GM19043 (cell line): Measurements from ENCODE around the gene GABRB2.

ENCODE experiments used
- ATAC-seq: cut with Tn5 transposase; IDR thresholded peaks from one replicate; pipeline ENCODE4 v1.9.1; 2021; ENCODE audit warnings: low read depth; ENCODE audit not compliant: unreplicated experiment

Gene GABRB2

DNA sequence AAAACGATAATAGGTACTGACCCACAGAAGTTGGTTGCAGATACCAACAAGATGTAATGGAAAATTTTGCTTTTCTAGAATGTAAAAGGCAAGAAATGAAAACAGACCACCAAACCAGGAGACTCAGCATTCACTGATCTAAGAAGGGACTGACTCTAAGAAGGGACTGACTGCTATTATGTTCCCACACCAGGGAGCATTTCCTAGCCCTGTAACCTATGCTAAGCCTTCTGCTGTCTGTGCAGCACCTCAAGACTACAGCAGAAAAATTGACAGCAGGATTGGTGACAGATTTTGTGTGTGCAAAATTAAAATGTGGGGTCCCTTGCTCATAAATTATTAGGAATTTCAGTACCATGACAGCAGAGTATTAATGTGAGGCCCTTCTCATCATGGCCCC lies 154.8 kb downstream of the GABRB2 start:
- no peak for ATAC-seq

DNA sequence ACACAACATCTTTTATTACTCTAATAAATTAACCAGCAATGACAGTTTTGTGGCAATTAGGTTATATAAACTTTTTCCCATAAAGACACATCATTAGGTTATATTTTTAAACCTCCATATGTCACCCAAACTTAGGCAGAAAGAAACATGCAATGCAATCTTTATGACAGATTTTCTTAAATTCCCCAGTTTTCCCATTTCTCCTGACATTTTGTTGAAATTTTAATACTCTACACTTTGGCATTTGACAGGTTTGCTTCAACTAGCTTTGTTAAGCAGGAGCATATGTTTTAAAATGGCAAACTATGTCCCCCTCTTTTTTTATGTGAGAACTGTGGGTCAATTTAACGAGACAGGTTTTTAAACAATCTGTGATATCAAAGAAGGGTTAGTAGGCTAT lies 155.5 kb downstream of the GABRB2 start:
- ATAC-seq, result no peak

DNA sequence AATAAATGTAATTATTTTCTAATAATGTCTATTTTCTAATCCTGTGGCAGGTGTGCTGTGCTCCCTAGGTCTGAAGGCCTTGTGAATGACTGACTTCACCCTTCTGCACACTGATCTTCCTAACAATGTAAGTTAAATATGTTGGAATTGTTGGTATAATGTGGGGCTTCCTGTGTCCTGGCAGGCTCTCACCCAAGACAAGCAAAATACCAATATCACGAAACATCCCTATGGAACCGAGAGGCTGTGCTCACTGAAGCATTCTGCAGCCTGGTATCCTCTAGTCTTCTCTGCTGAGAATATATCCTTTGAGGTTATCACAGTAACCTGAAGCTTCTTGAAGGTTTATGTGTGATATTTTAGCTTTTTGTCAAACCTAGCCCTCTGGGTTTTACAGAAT lies 159.4 kb downstream of the GABRB2 start:
- no peak for ATAC-seq

DNA sequence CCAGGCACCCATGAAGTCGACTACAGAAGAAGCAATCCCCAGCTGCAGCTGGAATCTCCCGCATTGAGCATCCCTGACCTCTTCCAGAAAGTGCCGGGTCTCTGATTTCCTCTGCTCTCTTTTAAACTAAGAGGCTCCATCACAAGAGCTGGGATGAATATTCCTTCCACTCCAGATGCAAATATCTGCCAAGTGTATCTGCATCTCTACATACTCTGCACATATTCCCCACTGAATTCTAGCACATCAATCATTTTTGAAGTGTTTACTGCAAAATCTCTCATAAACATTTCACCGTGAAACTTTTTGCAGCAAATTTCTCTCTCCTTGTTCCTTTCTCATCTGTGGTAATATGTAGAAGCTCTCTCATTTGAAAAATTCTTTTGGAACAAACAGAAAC lies 161.5 kb downstream of the GABRB2 start:
- no peak for ATAC-seq

DNA sequence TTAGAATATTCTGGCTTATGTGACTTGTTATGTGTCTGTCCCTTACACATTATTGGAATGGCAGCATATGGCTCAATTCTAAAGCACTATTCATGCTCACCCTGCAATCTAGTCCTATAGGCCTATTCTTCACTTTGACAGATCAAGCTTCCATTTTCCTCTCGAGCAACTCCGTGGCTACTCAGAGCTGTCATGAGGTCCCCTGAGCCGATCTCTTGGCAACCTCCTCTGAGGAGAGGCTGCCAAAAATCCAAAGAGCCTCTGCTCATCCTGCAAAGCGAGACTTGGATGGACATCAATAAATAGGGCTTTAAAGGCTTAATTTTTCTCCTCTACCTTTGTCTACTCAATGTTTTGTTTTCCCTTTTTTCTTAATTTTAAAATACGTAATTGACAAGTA lies 163.8 kb downstream of the GABRB2 start:
- no peak for ATAC-seq

DNA sequence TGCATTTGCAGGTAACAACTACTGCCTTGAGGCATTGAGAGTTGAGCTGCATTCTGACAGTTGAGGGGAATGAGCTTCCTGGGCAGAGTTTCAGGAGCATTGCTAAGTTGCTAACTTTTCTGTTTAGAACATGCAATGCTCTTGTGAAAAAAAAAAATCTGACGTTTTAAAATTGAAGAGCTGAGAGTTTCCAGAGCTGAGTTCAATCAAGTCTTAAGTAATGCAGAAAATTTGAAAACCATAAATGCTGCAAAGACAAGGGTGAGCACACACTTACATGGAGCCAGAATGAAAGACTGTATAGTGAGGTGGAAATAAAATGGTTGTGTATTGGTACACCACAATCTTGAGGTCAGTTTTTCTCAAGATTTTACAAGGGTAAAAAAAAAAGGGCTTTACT lies 166.0 kb downstream of the GABRB2 start:
- no peak for ATAC-seq

DNA sequence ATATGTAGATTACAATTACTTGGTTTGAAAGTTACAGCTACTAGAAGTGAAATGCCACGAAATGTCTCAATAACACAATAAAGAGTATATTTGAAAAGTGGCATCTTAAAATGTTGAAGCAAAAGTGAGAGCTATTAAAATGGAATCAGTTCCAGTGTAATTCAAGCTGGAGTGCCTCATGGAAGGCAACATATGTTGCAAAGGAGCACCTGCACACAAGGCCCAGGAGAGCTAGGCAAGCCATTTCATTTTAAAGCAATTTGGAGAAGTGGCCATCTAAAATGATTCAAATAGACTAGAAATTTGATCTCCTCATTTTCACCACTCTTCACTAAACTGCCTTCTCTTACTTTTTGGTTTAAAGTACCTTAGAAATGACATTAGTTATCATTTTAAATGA lies 167.8 kb downstream of the GABRB2 start:
- ATAC-seq, result no peak

DNA sequence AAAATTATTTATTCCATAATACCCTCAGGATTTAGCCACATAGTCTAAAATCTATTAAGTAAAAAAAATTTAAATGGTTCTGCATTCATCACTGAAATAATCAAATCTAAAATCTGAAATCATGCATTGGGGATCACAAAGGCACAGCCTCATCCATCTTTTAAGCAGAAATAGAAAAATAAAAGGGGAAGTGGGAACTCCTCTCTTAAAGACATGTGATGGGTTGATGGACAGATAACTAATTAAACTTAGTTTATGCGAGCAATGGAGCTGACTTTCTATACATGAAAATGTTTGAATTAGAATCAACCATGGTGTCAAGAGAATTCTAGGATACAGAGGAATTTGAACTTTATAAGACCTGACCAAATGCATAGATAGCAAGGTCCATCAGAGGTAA lies 170.5 kb downstream of the GABRB2 start:
- no peak for ATAC-seq

DNA sequence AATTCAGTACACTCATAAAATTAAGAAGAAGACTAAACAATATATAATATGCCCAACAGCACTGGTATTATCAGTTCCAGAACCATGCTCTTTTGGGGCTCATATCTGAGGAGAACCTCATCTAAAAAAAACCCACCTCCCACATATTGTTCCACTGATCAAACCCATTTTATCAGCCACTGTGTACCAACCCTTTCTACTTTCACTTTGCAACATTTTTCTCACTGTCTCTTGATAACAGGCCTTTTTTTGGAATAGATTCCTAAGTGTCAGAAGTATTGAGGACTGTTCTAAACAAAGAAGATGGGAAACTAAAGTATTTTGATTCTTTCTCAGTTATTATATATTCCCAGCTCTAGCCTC lies 173.2 kb downstream of the GABRB2 start:
- ATAC-seq, result no peak

DNA sequence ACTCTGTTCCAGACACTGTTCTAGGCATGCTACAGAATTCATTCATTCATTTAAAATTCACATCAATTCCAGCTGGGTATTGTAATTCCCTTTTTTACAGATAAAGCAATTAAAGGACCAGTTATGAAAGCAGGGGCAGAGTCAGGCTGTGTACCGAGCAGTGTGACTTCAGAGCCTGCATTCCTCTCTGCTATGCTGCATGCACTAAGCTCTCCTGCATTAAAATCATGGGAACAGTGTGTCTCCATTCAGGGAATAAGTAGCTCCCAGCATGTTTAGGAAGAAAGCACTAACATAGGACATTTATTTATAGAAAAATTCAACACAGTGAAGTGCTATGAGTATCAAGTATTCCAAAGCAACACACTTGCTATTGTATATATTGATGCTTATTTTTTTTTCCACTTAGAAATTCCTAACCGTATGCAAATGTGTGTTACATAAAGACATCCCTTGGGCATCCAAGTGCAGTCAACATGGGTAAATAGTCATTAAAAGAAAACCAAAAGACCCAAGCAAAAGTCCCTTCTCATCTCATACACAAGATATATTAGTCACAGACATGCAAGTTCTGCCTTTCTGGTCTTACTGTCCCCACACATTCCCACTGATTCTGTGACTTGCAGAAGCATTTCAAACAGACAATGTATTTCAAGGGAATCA lies 173.7 kb downstream of the GABRB2 start:
- ATAC-seq, result peak; percentile 44

DNA sequence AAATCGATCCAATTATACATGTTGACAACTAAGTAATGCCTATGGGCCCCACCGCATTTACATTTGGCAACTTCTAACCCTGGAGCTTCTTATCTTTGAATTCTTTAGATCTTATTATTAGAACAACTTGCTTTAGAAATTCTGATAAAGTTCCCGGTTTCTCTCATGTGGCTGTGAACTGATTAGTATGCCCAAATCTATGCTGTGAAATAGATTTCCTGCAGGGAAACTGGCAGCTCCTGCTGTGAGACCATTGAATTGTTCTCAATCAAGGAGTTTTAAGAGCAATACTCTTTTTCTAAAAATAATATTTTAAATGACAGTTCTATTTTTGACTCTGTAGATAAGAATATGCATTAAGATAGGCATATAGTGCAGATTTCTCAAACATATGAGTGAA lies 177.5 kb downstream of the GABRB2 start:
- ATAC-seq, result no peak

DNA sequence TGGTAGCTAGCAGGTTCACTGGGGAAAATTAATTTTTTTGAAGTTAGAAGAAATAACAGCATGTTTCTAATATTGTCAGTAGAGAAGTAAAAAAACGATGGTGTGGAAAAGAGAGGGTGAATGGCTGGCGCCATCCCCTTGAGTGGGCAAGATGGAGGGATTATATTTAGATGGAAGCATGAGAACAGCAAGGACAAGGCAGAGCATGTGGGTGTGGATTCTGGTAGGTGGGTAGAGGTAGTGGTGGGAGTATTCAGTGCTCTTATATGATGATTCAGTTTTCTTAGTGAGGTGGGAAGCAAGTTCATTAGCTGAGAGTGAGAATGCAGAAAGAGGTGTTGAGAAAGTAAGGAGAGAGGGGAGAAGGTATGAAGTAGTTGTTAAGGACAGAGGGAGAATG lies 188.1 kb downstream of the GABRB2 start:
- ATAC-seq, result no peak

DNA sequence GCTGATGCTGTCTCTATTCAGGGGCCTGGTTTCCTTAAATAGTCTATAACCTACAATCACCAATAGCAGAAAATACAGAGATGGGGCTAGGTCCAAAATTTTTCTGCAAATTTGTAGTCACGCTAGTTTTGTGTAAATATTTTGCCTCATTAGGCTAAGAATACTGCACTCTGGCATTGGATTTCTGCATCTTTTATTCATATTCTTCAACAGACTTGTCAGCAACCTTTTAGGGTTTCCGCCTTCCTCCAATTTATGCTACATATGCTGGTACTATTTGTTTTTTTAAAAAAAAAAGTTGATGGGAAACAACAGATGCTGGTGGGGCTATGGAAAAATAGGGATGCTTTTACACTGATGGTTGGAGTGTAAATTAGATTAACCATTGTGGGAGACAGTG lies 202.3 kb downstream of the GABRB2 start:
- ATAC-seq, result no peak

DNA sequence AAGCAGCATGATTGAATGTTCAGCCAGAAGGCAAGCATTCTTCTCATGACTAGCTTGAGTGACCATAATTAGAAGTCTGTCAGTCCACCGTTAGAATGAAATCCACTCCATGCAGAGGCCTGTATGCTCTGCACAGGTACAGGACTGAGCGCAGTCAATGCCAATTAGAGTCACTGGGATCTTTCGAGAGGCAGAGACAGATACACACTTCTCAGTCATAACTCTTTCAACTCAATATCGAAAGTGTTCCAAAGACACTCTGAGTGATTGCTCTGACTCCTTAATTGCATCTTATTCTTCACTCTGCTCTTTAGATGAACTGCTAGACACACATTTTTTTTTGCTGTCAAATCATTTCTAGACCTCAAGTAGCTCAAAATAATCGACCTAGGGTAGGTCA lies 203.6 kb downstream of the GABRB2 start:
- ATAC-seq, result no peak

DNA sequence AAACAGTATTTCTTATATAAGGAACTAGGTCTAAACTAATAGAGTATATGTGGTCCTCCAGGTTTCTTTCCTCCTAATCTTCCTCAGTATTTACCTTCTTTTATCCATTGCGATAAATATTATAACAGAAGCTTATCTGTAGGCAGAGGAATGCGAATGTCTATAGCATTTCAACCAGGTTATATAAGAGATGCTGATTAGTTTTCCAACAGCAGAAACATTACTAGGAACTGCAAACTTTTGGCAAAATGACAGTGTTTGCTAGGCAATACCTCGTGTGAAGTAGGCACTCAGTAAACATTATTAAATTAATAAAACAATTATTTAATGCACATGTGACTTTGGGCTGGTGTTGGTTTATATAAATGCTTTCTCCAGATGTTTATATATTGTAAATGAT lies 206.5 kb downstream of the GABRB2 start:
- no peak for ATAC-seq

DNA sequence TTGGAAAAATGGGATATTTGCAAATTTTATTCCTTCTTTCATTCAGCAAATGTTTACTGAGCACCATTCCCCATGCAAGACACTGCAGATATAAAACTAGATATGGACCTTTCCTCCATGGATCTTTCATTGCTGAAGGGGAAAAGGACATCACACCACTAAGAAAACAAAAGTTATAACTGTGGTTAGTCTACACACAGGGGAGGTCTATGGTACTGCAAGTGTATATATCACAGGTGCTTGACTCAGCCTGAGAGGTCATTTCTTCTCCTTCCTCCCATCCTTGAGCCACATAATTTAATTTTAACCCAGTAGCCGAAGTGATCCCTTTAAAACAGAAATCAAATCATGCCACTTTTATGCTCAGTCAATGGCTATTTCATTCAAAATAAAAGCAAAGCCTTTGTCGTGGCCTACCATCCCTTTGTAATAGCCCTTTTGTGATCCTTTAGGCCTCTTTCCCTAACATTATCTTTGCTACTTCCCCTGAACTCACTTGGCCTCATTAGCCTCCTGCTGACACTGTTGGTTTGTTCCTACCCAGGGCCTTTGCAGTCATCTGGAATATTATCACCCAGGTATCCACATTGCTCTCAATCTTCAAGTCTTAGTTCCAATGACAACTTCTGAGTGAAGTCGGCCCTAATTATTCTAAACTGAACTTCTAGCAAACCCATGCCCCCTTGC lies 213.2 kb downstream of the GABRB2 start:
- ATAC-seq, result no peak

DNA sequence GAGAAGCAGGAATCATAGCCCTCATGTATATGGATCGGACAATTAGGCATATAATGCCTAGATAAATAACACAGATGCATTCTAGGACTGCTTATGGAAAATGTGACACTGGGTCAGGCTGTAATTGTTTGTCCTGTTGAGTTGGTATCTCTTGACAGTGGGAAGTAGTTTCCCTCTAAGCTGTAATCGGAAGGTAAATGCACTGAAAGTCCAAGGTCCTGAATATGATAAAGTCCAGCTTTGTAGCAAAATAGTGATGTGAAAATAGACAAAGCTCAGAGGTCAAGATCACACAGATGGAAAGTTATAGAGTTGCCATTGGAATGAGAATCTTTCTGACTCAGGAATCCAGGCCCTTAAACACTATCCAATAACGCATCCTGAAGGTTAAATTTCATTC lies 214.2 kb downstream of the GABRB2 start:
- ATAC-seq, result no peak

DNA sequence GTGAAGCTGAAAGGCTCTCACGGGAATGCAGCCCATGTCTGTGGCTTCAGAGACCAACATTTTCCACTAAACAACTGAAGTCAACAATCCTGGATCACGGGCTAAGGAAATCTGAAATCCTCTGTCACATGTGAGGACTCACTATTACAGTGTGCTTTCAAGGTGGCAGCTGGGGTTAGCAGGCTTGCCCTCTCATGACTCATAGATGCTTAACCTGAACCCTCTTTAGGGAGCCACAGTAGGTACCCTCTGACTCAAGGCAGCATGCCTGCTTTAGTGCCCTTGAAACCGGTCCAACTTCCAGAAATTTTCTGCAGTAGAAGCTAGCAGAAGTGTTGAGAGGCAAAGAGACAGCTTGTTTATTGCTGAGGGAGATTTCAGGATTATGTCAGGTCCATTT lies 232.5 kb downstream of the GABRB2 start:
- ATAC-seq, result no peak

DNA sequence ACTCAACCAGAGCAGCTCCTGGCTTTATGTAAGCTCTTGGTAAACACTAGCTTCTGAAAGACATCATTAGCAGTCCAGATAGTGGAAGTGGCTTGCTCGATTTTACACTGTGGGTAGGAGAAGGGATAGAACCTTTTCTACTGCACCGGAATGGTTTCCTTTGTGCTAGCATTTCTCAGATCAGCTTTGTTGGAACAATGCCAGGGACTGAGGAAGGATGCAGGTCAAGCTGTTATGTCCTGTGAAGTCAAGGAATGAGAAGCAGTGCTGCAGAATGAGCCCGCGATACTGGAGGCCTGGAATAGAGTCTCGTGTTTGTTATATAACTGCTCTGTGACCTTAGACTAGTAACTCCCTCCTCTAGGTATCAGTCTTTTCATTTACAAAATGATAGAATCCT lies 233.6 kb downstream of the GABRB2 start:
- ATAC-seq, result no peak

DNA sequence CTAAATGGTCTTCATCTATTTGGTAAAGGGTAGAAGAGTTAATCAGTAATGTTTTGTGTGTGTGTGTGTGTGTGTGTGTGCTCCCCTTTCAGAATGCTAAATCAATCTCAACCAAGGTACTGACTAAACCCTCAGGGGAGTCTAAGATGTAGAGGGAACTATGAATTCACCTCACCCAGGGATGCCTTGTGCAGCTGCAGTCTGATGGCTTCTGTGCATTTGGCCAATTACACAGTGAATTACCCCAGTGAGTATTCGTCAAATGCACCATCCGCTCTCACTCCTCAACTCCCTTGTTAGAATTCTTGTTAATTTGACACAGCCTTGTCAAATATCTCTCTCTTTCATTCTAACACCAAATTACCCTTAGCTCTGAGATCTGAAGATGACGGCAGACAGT lies 234.6 kb downstream of the GABRB2 start:
- ATAC-seq, result peak; percentile 50

DNA sequence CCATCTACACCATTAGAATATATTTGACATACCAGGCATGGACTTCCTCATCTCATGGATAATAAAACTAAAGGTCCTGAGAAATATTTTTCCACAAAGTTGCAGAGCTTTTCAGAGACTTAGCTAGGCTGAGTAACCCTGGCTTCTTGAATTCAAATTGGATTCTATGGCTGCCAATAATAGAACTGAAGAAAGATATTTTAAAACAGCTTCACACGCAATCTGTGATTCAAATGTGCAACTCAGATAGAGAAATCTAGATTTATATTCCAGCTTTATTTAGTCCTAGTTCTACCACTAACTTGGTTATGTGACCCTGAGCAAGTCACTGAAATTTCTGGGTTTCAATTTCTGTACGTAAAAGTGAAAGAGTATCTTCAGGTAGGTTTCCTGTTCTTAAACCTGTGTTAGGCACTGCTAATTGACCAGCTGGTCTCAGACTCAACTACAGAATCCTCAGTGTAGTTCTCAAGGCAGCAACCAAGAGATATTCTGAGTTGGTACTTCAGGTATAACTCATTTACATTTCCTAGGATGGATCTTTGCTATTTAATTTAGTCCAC lies 235.3 kb downstream of the GABRB2 start:
- peak; percentile 72 for ATAC-seq

DNA sequence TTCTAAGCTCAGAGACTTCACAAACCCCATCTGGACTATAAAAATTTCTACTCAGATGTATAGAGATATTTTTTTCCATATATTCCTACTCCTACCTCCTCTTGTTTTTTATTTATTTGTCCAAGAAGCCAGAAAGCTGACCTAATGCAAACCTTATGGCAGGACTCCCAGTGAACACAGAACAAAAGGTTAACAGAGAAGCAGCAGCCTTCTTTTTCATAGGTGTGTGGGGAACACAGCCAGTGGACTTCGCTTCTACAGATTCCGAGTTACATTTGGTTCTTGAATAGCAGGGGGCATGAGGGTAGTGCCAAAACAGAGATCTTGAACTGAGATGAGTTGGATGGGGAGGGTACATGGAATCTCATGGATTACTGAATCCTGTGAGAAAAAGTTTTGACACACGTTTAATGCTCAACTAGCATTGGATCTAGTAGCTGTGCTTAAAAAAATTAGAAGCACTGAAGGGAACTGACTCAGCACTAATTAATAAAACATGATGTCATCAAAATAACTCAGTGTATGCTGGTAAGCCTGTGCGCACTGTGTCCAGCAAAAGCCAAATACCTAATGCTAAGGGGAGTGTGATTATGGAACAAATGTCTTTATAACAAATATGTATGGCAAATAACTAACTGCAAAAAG lies 240.1 kb downstream of the GABRB2 start:
- ATAC-seq, result no peak
